HepG2 (cell line): Measurements from ENCODE around the gene C16orf86. TPM values are rescaled to one million over a fixed set of nuclear protein-coding genes. Genes with fewer than 3 reads are reported as not detected.

Source experiments
- DNMT1 ChIP-seq: sonication (generic); formaldehyde crosslinking; IDR thresholded peaks from 2 replicates; pipeline ENCODE4 v1.5.1; 2020; ENCODE audit warnings: mild to moderate bottlenecking, missing genetic modification reagents
- NPAS2 ChIP-seq: sonication (generic); formaldehyde crosslinking; IDR thresholded peaks from 2 replicates; pipeline ENCODE4 v1.8.0; 2022; ENCODE audit warnings: mild to moderate bottlenecking, missing genetic modification reagents, borderline replicate concordance
- PAWR ChIP-seq: sonication (generic); formaldehyde crosslinking; IDR thresholded peaks from 2 replicates; pipeline ENCODE4 v1.4.0; 2020; ENCODE audit warnings: missing genetic modification reagents, mild to moderate bottlenecking, borderline replicate concordance
- RAD51 ChIP-seq: fragments of 450-650 bp; IDR thresholded peaks from 2 replicates; pipeline ENCODE4 v1.6.1; 2016; ENCODE audit warnings: borderline replicate concordance
- SNAI1 ChIP-seq: sonication (generic); formaldehyde crosslinking; IDR thresholded peaks from 2 replicates; pipeline ENCODE4 v1.5.0; 2020; ENCODE audit warnings: mild to moderate bottlenecking, missing genetic modification reagents, borderline replicate concordance
- SSRP1 ChIP-seq: IDR thresholded peaks from 2 replicates; pipeline ENCODE4 v1.6.1; 2016; ENCODE audit warnings: control low read depth
- TERF1 ChIP-seq: sonication (generic); formaldehyde crosslinking; IDR thresholded peaks from 2 replicates; pipeline ENCODE4 v1.8.0; 2022; ENCODE audit warnings: mild to moderate bottlenecking, missing genetic modification reagents, moderate library complexity
- ZFP1 ChIP-seq: IDR thresholded peaks from 2 replicates; pipeline ENCODE4 v1.6.1; 2016
- ZNF709 ChIP-seq: sonication (generic); formaldehyde crosslinking; IDR thresholded peaks from 2 replicates; pipeline ENCODE4 v1.5.0; 2020; ENCODE audit warnings: mild to moderate bottlenecking, missing genetic modification reagents
- ZNF75D ChIP-seq: sonication (generic); formaldehyde crosslinking; IDR thresholded peaks from 2 replicates; pipeline ENCODE4 v1.8.1; 2023; ENCODE audit warnings: missing genetic modification reagents, mild to moderate bottlenecking, borderline replicate concordance
- ZNF839 ChIP-seq: sonication (generic); formaldehyde crosslinking; IDR thresholded peaks from 2 replicates; pipeline ENCODE4 v1.4.0; 2020; ENCODE audit warnings: missing genetic modification reagents, mild to moderate bottlenecking, borderline replicate concordance
- ZNF878 ChIP-seq: sonication (generic); formaldehyde crosslinking; IDR thresholded peaks from 2 replicates; pipeline ENCODE4 v1.8.1; 2023; ENCODE audit warnings: mild to moderate bottlenecking, missing genetic modification reagents, moderate library complexity
- ZSCAN9 ChIP-seq: IDR thresholded peaks from 2 replicates; pipeline ENCODE4 v1.6.1; 2016; ENCODE audit warnings: borderline replicate concordance
- polyA plus RNA-seq, 8 experiments: library from polyadenylated mRNA; depleted of rRNA in 3 of 8; stranded (reverse) in 7 of 8; unstranded in 1 of 8; fragments of >200 nt; fragmentation: Illumina TruSeq in 4 of 8; extraction: Trizol in 4 of 8; gene quantifications; 2 replicates each; pipeline versions ENCODE4 v1.2.1 to v1.2.3, GENCODE V29; 2011 to 2016; ENCODE audit warnings: low read depth in 4 of 8, missing spikeins in 1 of 8, mixed read lengths in 1 of 8; ENCODE audit not compliant: insufficient read depth in 1 of 8
- total RNA-seq, 5 experiments: library from RNA; depleted of rRNA; stranded (reverse); fragments of >200 nt; fragmentation: Illumina TruSeq; extraction: Trizol; gene quantifications; 2 replicates each; pipeline ENCODE4 v1.2.3, GENCODE V29; 2016; ENCODE audit warnings: low read depth in 1 of 5
- TF ChIP-seq, protein P1 (sequence below): sonication (generic); formaldehyde crosslinking; IDR thresholded peaks from 2 replicates; pipeline ENCODE4 v1.4.0; 2020; ENCODE audit warnings: missing genetic modification reagents
- TF ChIP-seq, protein P2 (sequence below): IDR thresholded peaks from 2 replicates; pipeline ENCODE4 v1.6.1; 2016; ENCODE audit warnings: missing compliant biosample characterization, missing genetic modification reagents, borderline replicate concordance
- TF ChIP-seq, protein P3 (sequence below): sonication (generic); formaldehyde crosslinking; IDR thresholded peaks from 2 replicates; pipeline ENCODE4 v1.4.0; 2020; ENCODE audit warnings: missing genetic modification reagents
- TF ChIP-seq, protein P4 (sequence below): sonication (generic); formaldehyde crosslinking; IDR thresholded peaks from 2 replicates; pipeline ENCODE4 v1.5.1; 2020; ENCODE audit warnings: mild to moderate bottlenecking, missing genetic modification reagents, moderate library complexity
- TF ChIP-seq, protein P5 (sequence below): sonication (generic); formaldehyde crosslinking; IDR thresholded peaks from 2 replicates; pipeline ENCODE4 v1.8.0; 2023; ENCODE audit warnings: mild to moderate bottlenecking, missing genetic modification reagents
- TF ChIP-seq, protein P6 (sequence below): sonication (generic); formaldehyde crosslinking; IDR thresholded peaks from 2 replicates; pipeline ENCODE4 v1.4.0; 2020; ENCODE audit warnings: low read depth, missing genetic modification reagents

Gene C16orf86
- total and polyA plus RNA-seq, 2 of the 13 experiments (the other 11 are each of a cell fraction or from before 2014, with no cell fraction given), result 1.5 to 3.1 TPM

GRCh38 chr16:67652578-67653127 is 14.0 kb upstream of the C16orf86 start (continued):
- TF ChIP-seq, protein P1, sequence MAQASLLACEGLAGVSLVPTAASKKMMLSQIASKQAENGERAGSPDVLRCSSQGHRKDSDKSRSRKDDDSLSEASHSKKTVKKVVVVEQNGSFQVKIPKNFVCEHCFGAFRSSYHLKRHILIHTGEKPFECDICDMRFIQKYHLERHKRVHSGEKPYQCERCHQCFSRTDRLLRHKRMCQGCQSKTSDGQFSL (CRISPR knock-in tag), result 0 out of 2 replicates have a peak, but pooled peaks have one; percentile 21
- TF ChIP-seq DNMT1 (CRISPR knock-in tag), result no peak
- TF ChIP-seq ZNF878, result no peak
- TF ChIP-seq, protein P2, sequence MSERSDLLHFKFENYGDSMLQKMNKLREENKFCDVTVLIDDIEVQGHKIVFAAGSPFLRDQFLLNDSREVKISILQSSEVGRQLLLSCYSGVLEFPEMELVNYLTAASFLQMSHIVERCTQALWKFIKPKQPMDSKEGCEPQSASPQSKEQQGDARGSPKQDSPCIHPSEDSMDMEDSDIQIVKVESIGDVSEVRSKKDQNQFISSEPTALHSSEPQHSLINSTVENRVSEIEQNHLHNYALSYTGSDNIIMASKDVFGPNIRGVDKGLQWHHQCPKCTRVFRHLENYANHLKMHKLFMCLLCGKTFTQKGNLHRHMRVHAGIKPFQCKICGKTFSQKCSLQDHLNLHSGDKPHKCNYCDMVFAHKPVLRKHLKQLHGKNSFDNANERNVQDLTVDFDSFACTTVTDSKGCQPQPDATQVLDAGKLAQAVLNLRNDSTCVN (CRISPR knock-in tag), result no peak
- no peak for TF ChIP-seq ZFP1
- no peak for TF ChIP-seq SSRP1 (CRISPR knock-in tag)
- TF ChIP-seq NPAS2 (CRISPR knock-in tag), result no peak
- TF ChIP-seq RAD51, result no peak
- TF ChIP-seq, protein P3, sequence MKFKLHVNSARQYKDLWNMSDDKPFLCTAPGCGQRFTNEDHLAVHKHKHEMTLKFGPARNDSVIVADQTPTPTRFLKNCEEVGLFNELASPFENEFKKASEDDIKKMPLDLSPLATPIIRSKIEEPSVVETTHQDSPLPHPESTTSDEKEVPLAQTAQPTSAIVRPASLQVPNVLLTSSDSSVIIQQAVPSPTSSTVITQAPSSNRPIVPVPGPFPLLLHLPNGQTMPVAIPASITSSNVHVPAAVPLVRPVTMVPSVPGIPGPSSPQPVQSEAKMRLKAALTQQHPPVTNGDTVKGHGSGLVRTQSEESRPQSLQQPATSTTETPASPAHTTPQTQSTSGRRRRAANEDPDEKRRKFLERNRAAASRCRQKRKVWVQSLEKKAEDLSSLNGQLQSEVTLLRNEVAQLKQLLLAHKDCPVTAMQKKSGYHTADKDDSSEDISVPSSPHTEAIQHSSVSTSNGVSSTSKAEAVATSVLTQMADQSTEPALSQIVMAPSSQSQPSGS (CRISPR knock-in tag), result 0 out of 2 replicates have a peak, but pooled peaks have one; percentile 13
- no peak for TF ChIP-seq SNAI1 (CRISPR knock-in tag)
- TF ChIP-seq, protein P4, sequence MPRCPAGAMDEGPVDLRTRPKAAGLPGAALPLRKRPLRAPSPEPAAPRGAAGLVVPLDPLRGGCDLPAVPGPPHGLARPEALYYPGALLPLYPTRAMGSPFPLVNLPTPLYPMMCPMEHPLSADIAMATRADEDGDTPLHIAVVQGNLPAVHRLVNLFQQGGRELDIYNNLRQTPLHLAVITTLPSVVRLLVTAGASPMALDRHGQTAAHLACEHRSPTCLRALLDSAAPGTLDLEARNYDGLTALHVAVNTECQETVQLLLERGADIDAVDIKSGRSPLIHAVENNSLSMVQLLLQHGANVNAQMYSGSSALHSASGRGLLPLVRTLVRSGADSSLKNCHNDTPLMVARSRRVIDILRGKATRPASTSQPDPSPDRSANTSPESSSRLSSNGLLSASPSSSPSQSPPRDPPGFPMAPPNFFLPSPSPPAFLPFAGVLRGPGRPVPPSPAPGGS, result no peak
- no peak for TF ChIP-seq ZSCAN9 (CRISPR knock-in tag)
- TF ChIP-seq TERF1 (CRISPR knock-in tag), result no peak; the same call in 1 of the 2 replicates
- peak; percentile 51; the same call in 1 of the 2 replicates for TF ChIP-seq ZNF709 (CRISPR knock-in tag)
- TF ChIP-seq, protein P5, sequence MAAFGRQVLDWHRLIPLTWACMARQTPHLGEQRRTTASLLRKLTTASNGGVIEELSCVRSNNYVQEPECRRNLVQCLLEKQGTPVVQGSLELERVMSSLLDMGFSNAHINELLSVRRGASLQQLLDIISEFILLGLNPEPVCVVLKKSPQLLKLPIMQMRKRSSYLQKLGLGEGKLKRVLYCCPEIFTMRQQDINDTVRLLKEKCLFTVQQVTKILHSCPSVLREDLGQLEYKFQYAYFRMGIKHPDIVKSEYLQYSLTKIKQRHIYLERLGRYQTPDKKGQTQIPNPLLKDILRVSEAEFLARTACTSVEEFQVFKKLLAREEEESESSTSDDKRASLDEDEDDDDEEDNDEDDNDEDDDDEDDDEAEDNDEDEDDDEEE (CRISPR knock-in tag), result no peak; the same call in none of the 2 replicates
- TF ChIP-seq PAWR (CRISPR knock-in tag), result no peak
- TF ChIP-seq, protein P6, sequence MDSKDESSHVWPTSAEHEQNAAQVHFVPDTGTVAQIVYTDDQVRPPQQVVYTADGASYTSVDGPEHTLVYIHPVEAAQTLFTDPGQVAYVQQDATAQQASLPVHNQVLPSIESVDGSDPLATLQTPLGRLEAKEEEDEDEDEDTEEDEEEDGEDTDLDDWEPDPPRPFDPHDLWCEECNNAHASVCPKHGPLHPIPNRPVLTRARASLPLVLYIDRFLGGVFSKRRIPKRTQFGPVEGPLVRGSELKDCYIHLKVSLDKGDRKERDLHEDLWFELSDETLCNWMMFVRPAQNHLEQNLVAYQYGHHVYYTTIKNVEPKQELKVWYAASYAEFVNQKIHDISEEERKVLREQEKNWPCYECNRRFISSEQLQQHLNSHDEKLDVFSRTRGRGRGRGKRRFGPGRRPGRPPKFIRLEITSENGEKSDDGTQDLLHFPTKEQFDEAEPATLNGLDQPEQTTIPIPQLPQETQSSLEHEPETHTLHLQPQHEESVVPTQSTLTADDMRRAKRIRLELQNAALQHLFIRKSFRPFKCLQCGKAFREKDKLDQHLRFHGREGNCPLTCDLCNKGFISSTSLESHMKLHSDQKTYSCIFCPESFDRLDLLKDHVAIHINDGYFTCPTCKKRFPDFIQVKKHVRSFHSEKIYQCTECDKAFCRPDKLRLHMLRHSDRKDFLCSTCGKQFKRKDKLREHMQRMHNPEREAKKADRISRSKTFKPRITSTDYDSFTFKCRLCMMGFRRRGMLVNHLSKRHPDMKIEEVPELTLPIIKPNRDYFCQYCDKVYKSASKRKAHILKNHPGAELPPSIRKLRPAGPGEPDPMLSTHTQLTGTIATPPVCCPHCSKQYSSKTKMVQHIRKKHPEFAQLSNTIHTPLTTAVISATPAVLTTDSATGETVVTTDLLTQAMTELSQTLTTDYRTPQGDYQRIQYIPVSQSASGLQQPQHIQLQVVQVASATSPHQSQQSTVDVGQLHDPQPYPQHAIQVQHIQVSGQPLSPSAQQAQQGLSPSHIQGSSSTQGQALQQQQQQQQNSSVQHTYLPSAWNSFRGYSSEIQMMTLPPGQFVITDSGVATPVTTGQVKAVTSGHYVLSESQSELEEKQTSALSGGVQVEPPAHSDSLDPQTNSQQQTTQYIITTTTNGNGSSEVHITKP (CRISPR knock-in tag), result no peak
- TF ChIP-seq ZNF75D (CRISPR knock-in tag), result 0 out of 2 replicates have a peak, but pooled peaks have one; percentile 56
- no peak for TF ChIP-seq ZNF839
